Muscle of leg (tissue), 11 donors: ENCODE data around the gene FBXL7. TPM values are rescaled to one million over a fixed set of nuclear protein-coding genes. Genes with fewer than 3 reads are reported as not detected.

Experiments used
- DNase-seq: peaks from one replicate; pipeline ENCODE4 v3.0.0; 2013
- H3K27ac ChIP-seq: one replicate; pipeline ENCODE4 v1.5.1; 2013; ENCODE audit warnings: mild to moderate bottlenecking, low read length, control low read depth
- H3K27me3 ChIP-seq: one replicate; pipeline ENCODE4 v1.6.1; 2013; ENCODE audit warnings: low read length; ENCODE audit not compliant: control insufficient read depth, insufficient read depth
- H3K36me3 ChIP-seq: one replicate; pipeline ENCODE4 v1.6.1; 2013; ENCODE audit warnings: low read length; ENCODE audit not compliant: control insufficient read depth, insufficient read depth
- H3K4me1 ChIP-seq: one replicate; pipeline ENCODE4 v1.6.1; 2013; ENCODE audit warnings: low read length; ENCODE audit not compliant: control insufficient read depth, insufficient read depth
- H3K4me3 ChIP-seq: one replicate; pipeline ENCODE4 v1.5.1; 2013; ENCODE audit warnings: low read length, control low read depth
- H3K9me3 ChIP-seq: replicated peaks from 2 replicates; pipeline ENCODE4 v1.6.1; 2013; ENCODE audit warnings: low read depth, low read length; ENCODE audit not compliant: control insufficient read depth
- WGBS: methylation state at CpG from one replicate; pipeline ENCODE4 v1.1.5; 2013; ENCODE audit warnings: missing lambda C conversion rate; ENCODE audit not compliant: insufficient coverage; 5-methylcytosine and 5-hydroxymethylcytosine counted together
- polyA plus RNA-seq, 8 donors: library from polyadenylated mRNA; unstranded; fragments of 120-200 nt; gene quantifications; one replicate each; pipeline versions ENCODE4 v1.2.1 to v1.2.3, GENCODE V29; 2013; ENCODE audit warnings: inconsistent platforms in 1 of 8, low replicate concordance in 1 of 8; ENCODE audit not compliant: insufficient read length in 8 of 8, insufficient read depth in 1 of 8
- total RNA-seq: library from RNA; stranded (reverse); fragments of 120-200 nt; gene quantifications from one replicate; pipeline ENCODE4 v1.2.4, GENCODE V29; 2013

Gene FBXL7
- total and polyA plus RNA-seq, 9 donors: 9.0 to 26.1 (median 21.5) TPM

DNA sequence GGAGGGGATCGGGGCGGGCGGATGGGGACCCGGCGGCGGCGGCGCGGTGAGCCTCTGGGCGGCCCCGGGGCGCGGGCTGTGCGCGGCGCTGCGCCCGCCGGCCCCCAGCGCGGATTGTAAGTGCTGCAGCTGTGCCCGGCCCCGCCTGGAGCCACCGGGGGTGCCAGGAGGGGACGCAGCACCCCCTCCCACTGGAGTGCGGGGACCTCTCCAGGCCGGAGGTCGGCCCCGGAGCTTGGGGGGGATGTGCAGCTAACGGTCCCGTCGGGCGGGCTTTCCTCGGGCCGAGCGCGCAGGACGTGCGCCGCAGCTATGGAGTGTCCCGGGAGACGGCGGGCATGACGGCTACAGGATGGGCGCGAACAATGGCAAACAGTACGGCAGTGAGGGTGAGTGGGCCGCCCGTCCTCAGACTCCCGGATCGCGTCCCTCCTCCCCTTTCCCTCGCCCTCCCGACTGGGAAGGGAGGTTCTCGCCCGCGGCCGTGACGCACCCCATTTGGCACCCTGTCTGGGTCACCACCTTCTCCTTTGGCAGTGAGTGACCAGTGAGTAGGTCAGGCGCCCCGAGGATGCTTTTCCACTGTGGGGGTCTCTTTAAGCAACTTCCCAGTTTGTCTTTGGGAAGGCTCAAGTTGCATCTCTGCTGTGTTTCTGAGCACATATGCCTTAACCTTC lies 483 bp downstream of the FBXL7 start:
- WGBS: under 1% methylated on average over 47 of the region's 61 CpGs
- H3K9me3 ChIP-seq: no peaks in the 10 kb centered on the region
- peaks cover 3% of the 10 kb centered on the region for H3K4me1 ChIP-seq
- peaks cover 5% of the 10 kb centered on the region for H3K36me3 ChIP-seq
- no peaks in the 10 kb centered on the region for H3K27me3 ChIP-seq
- peak overlapping the region; percentile 92 for H3K27ac ChIP-seq
- peak overlapping the region; percentile 84 for H3K4me3 ChIP-seq
- peak; percentile 63 for DNase-seq

DNA sequence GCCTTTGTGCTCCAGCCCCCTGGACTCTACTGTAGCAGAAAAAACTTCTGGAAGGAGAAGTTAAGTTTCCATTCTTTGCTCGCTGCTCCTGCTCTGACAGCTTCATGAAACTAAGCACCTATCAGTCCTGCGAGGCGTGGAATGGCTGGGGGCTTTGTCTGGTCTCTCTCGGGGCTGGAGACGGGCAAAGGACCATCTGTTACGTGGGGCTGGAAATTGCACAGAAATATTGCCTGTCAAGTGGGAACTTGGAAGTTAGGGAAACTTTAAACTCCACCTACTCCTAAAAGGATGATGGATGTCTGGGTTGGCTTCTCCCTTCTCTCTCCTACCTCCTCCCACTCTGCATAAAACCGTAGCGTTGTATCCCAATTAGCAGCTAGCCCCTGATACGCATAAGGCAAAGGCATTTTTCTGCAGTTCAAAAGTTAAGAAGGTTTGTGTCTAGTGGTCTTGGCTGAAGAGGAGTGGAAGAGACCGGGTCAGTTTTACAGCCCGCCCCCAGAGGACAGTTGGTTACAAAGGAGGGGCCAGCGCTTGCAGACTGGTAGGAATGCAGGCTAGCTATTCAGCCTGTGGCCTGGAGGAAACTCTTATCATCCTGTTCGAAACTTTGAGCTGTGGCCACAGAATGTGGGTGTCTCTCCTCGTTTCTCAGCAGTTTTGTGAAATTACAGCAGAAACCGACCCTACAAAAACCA lies 1.3 kb downstream of the FBXL7 start:
- Histone ChIP-seq H3K27me3 (no peaks in the 10 kb centered on the region), H3K27ac (peak overlapping the region; percentile 92)
- 4% methylated on average over 4 of the region's 15 CpGs for WGBS

DNA sequence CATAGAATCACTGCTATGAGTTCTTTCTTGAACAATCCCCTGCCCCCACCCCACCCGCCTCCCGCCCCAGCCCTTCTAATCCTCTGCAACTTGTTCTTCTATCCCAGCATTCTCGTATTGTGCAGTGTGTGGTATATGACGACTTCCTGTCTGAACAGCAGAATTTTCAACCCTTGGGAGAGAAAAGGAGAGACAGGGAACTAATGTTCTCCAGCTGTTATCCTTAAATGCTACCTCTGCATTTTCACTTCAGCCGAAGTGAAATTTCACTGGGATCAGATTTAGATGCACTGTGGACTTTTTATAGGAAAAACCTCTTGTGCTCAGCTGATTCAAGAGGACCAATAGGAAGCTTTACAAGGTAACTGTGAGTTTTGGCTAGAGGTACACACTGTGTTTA lies 2.2 kb downstream of the FBXL7 start:
- peak; percentile 91 for DNase-seq
- WGBS: no CpG with 5 or more reads among the region's 5 CpGs
- Histone ChIP-seq H3K9me3 (no peaks in the 10 kb centered on the region), H3K27me3 (no peaks in the 10 kb centered on the region), H3K4me1 (peaks cover 3% of the 10 kb centered on the region), H3K36me3 (peaks cover 11% of the 10 kb centered on the region), H3K27ac (peak overlapping the region; percentile 92), H3K4me3 (no peak overlapping the region)

More for the DNA sequence above, 1.3 kb downstream of the FBXL7 start:
- H3K9me3 ChIP-seq: no peaks in the 10 kb centered on the region
- peak overlapping the region; percentile 84 for H3K4me3 ChIP-seq
- peak; percentile 85 for DNase-seq
- H3K36me3 ChIP-seq: peaks cover 8% of the 10 kb centered on the region
- H3K4me1 ChIP-seq: peaks cover 3% of the 10 kb centered on the region

DNA sequence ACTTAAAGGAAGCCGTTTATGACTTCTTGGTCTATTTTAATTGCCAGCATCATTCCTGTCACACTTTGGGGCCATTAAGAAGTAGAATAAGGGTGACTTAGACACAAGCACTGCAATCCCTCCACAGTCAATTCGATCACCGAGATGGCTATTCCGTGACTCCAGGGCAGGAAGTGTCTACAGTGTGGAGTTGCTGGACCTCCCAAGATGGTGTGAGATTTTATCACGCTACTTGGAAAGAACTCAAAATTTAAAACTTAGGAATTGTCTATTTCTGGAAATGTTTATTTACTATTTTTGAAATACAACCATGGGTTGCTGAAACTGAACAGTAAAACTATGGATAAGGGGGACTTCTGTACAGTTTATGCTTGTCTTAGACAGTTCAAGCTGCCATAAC lies 6.2 kb downstream of the FBXL7 start:
- Histone ChIP-seq H3K27me3 (no peaks in the 10 kb centered on the region), H3K36me3 (peaks cover 11% of the 10 kb centered on the region), H3K27ac (no peak overlapping the region), H3K4me1 (peaks cover 6% of the 10 kb centered on the region), H3K4me3 (no peak overlapping the region), H3K9me3 (no peaks in the 10 kb centered on the region)
- WGBS: no CpG with 5 or more reads among the region's 5 CpGs
- DNase-seq: no peak

DNA sequence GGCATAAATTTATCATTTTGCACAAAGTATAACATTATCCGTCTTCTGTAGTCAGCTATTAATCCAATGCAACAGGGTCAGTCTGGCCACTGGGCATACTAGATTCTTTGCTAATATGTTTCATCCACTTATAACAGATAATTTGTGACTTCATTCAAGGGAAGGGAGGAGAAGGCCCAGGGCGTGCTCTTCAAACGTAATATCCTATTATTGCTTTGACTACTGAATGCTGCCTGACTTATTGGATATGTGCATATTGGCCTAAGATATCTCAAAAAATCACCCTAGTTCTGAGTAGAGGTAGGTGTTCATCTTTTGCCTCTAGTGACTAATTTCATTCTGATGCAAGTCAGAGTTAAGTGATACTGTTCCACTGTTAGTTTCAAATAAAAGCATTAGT lies 6.9 kb downstream of the FBXL7 start:
- peaks cover 6% of the 10 kb centered on the region for H3K4me1 ChIP-seq
- WGBS: no CpG with 5 or more reads among the region's 3 CpGs

DNA sequence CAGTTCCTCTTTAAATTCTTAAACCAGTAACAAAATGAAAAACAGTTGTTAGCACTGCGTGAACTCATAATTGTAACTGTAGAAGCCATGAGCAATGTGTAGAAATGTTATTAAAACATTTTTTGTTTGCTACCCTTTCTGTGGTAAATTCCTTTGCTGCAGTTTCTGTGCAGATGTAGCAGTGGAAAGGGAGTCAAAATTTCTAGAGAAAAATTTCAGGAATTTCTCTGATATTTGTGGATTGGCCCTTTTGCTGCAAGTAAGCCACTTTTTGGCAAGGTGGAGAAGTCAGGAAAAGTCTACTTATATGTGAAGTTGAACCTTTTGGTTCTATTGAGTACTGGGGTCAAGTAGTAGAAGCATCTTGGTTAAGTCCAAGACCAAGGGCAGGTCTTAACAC lies 10.1 kb downstream of the FBXL7 start:
- WGBS: no CpG with 5 or more reads among the region's 1 CpG

More for the DNA sequence above, 6.9 kb downstream of the FBXL7 start:
- DNase-seq: no peak
- Histone ChIP-seq H3K36me3 (peaks cover 11% of the 10 kb centered on the region), H3K4me3 (no peak overlapping the region), H3K9me3 (no peaks in the 10 kb centered on the region), H3K27ac (no peak overlapping the region), H3K27me3 (no peaks in the 10 kb centered on the region)

DNA sequence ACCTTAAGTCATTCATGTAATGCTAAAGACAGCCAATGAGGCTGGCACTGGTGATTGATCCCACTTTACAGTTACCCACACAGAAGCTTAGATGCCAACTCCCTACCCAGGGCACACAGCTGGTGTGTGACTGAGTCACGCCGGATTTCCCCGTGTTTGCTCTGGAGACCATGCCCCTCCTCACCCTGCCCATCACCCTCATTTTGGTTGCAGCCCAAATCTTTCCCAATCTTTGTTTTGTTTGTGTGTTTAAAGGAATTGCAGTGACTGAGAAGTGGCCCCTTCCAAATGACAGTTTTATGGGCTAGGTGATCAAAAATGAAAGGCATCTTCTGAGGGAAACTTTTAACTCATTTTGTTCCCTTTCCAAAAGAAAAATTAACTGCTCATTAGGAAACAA lies 10.9 kb downstream of the FBXL7 start:
- DNase-seq: peak; percentile 30
- Histone ChIP-seq H3K36me3 (peaks cover 9% of the 10 kb centered on the region), H3K27ac (no peak overlapping the region), H3K4me3 (no peak overlapping the region), H3K27me3 (no peaks in the 10 kb centered on the region), H3K4me1 (peaks cover 10% of the 10 kb centered on the region), H3K9me3 (no peaks in the 10 kb centered on the region)
- no CpG with 5 or more reads among the region's 3 CpGs for WGBS

More for the DNA sequence above, 10.1 kb downstream of the FBXL7 start:
- peaks cover 10% of the 10 kb centered on the region for H3K4me1 ChIP-seq
- no peaks in the 10 kb centered on the region for H3K27me3 ChIP-seq
- no peak overlapping the region for H3K4me3 ChIP-seq
- DNase-seq: no peak
- peaks cover 7% of the 10 kb centered on the region for H3K36me3 ChIP-seq
- no peaks in the 10 kb centered on the region for H3K9me3 ChIP-seq
- no peak overlapping the region for H3K27ac ChIP-seq

DNA sequence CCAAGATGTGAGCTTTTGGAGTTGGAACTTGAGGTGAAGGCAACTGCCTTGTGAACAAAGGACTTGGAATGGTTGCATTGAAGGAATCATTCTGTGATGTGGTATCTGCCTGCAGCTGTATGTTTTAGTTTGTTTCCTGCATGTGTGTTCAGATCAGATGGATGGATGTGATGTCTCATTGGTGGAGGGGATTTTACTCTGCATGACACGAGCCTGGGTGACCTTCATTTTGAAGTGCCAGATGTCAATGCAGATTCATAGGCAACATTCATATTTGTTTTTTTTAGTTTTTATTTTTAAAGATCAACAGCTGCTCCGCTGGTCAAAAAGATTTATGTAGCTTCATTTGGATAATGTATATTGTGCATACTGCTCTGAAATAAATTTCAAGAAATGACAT lies 13.5 kb downstream of the FBXL7 start:
- Histone ChIP-seq H3K36me3 (peaks cover 3% of the 10 kb centered on the region), H3K4me1 (peaks cover 10% of the 10 kb centered on the region), H3K9me3 (no peaks in the 10 kb centered on the region), H3K27me3 (no peaks in the 10 kb centered on the region), H3K27ac (no peak overlapping the region), H3K4me3 (no peak overlapping the region)
- WGBS: no CpG with 5 or more reads among the region's 2 CpGs
- DNase-seq: peak; percentile 27

DNA sequence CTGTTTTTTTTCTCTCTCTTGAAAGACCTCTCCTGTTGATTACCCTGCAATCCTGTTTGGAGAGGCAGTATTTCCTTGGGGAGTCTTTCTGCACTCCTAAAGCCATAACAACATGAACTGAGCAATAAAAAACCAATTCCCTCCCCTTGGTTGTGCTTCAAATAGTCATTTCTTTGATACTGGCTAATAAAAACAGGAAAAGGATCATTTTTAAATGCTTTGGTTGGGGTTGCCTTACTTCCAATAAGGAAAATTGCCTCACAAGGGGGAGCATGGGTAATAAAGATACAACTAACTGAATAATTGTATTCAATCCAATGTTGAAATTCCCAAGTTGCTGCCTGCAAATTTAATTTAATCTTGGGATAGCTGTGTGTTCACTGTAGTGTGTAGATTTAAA lies 13.9 kb downstream of the FBXL7 start:
- Histone ChIP-seq H3K4me3 (no peak overlapping the region), H3K9me3 (no peaks in the 10 kb centered on the region), H3K27me3 (no peaks in the 10 kb centered on the region), H3K4me1 (peaks cover 10% of the 10 kb centered on the region), H3K27ac (no peak overlapping the region), H3K36me3 (peaks cover 3% of the 10 kb centered on the region)
- DNase-seq: peak; percentile 28

DNA sequence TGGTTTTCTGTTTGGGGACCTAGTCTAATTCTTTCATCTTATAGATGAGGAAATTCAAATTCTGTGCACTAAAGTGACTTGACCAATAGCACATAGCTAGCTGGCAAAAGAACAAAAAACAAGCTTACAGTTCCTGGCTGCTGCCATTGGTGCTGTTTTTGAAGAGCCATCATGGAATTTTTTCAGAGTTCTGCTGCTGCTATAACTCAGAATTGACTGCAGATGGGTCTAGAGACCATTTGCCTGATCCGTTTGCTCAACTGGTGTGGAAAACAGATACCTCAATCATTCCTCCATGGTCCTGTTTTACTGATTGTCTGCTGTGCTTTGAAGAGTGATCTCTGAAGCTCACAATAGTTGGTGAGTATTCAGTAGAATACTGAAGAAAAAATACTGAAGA lies 15.2 kb downstream of the FBXL7 start:
- peak; percentile 40 for DNase-seq
- WGBS: no CpG with 5 or more reads among the region's 1 CpG
- no peak overlapping the region for H3K27ac ChIP-seq

More for the DNA sequence above, 15.2 kb downstream of the FBXL7 start:
- no peaks in the 10 kb centered on the region for H3K9me3 ChIP-seq
- no peak overlapping the region for H3K4me3 ChIP-seq
- H3K36me3 ChIP-seq: peaks cover 3% of the 10 kb centered on the region
- peaks cover 5% of the 10 kb centered on the region for H3K4me1 ChIP-seq
- no peaks in the 10 kb centered on the region for H3K27me3 ChIP-seq
